H9 (cell line): ENCODE measurements around the gene BIRC3. TPM values are rescaled to one million over a fixed set of nuclear protein-coding genes. Genes with fewer than 3 reads are reported as not detected.

Experiments used
- DNase-seq: peaks from one replicate; pipeline ENCODE4 v3.0.0-alpha.2; 2017
- H2AFZ ChIP-seq: one replicate; pipeline ENCODE4 v1.6.1; 2013; ENCODE audit warnings: mild to moderate bottlenecking, low read length, control low read depth, moderate library complexity
- H2AK5ac ChIP-seq: 2 replicates; pipeline ENCODE4 v1.6.1; 2013; ENCODE audit warnings: low read length, control low read depth, mixed read lengths; ENCODE audit not compliant: insufficient read length
- H2BK120ac ChIP-seq: one replicate; pipeline ENCODE4 v1.6.1; 2013; ENCODE audit warnings: low read depth, mild to moderate bottlenecking, low read length, control low read depth, inconsistent platforms; ENCODE audit not compliant: poor library complexity, severe bottlenecking
- H2BK12ac ChIP-seq: 2 replicates; pipeline ENCODE4 v1.6.1; 2013; ENCODE audit warnings: low read length, control low read depth, mixed read lengths, low read depth; ENCODE audit not compliant: insufficient read length
- H2BK15ac ChIP-seq: 2 replicates; pipeline ENCODE4 v1.6.1; 2013; ENCODE audit warnings: low read depth, low read length, control low read depth
- H2BK20ac ChIP-seq: one replicate; pipeline ENCODE4 v1.6.1; 2013; ENCODE audit warnings: low read depth, mild to moderate bottlenecking, low read length, control low read depth, inconsistent platforms; ENCODE audit not compliant: poor library complexity, severe bottlenecking
- H2BK5ac ChIP-seq: 2 replicates; pipeline ENCODE4 v1.6.1; 2013; ENCODE audit warnings: low read length, control low read depth, mixed read lengths; ENCODE audit not compliant: insufficient read length
- H3K14ac ChIP-seq: 2 replicates; pipeline ENCODE4 v1.6.1; 2013; ENCODE audit warnings: low read length, control low read depth; ENCODE audit not compliant: insufficient read depth
- H3K18ac ChIP-seq: 2 replicates; pipeline ENCODE4 v1.6.1; 2013; ENCODE audit warnings: low read depth, mild to moderate bottlenecking, mixed read lengths, low read length, control low read depth; ENCODE audit not compliant: insufficient read length
- H3K23ac ChIP-seq: 2 replicates; pipeline ENCODE4 v1.6.1; 2013; ENCODE audit warnings: low read length, control low read depth, mixed read lengths, low read depth; ENCODE audit not compliant: insufficient read length
- H3K23me2 ChIP-seq: 2 replicates; pipeline ENCODE4 v1.6.1; 2013; ENCODE audit warnings: low read depth, mild to moderate bottlenecking, mixed read lengths, low read length, control low read depth; ENCODE audit not compliant: insufficient read length, poor library complexity, severe bottlenecking
- H3K27ac ChIP-seq: 2 replicates; pipeline ENCODE4 v1.5.1; 2013; ENCODE audit warnings: low read length, control low read depth, mixed read lengths, low read depth; ENCODE audit not compliant: insufficient read length
- H3K27me3 ChIP-seq: 2 replicates; pipeline ENCODE4 v1.6.1; 2013; ENCODE audit warnings: low read length, control low read depth, inconsistent platforms; ENCODE audit not compliant: insufficient read depth
- H3K4ac ChIP-seq: 2 replicates; pipeline ENCODE4 v1.6.1; 2013; ENCODE audit warnings: low read depth, mild to moderate bottlenecking, control low read depth, inconsistent platforms, low read length, moderate library complexity
- H3K4me1 ChIP-seq: 2 replicates; pipeline ENCODE4 v1.6.1; 2013; ENCODE audit warnings: low read length, control low read depth, inconsistent platforms; ENCODE audit not compliant: insufficient read depth
- H3K4me2 ChIP-seq: 2 replicates; pipeline ENCODE4 v1.6.1; 2013; ENCODE audit warnings: low read length, control low read depth, mixed read lengths; ENCODE audit not compliant: insufficient read length, insufficient read depth
- H3K56ac ChIP-seq: 2 replicates; pipeline ENCODE4 v1.6.1; 2013; ENCODE audit warnings: low read depth, mild to moderate bottlenecking, mixed read lengths, low read length, control low read depth; ENCODE audit not compliant: insufficient read length
- H3K79me1 ChIP-seq: 2 replicates; pipeline ENCODE4 v1.6.1; 2013; ENCODE audit warnings: low read depth, mild to moderate bottlenecking, moderate library complexity, low read length, control low read depth, inconsistent platforms; ENCODE audit not compliant: insufficient read depth, poor library complexity, severe bottlenecking
- H3K79me2 ChIP-seq: 2 replicates; pipeline ENCODE4 v1.6.1; 2013; ENCODE audit warnings: low read length, control low read depth, inconsistent platforms; ENCODE audit not compliant: insufficient read depth
- H3K9ac ChIP-seq: 2 replicates; pipeline ENCODE4 v1.6.1; 2013; ENCODE audit warnings: low read length, control low read depth, mixed read lengths; ENCODE audit not compliant: insufficient read length; ENCODE audit errors: extremely low read depth
- H3K9me3 ChIP-seq: one replicate; pipeline ENCODE4 v1.6.1; 2013; ENCODE audit warnings: low read depth, low read length, inconsistent platforms; ENCODE audit not compliant: control insufficient read depth
- H3T11ph ChIP-seq: one replicate; pipeline ENCODE4 v1.6.1; 2013; ENCODE audit warnings: mild to moderate bottlenecking, low read length, control low read depth, inconsistent platforms
- H4K20me1 ChIP-seq: one replicate; pipeline ENCODE4 v1.6.1; 2013; ENCODE audit not compliant: control insufficient read depth, insufficient read length, insufficient read depth
- H4K5ac ChIP-seq: 2 replicates; pipeline ENCODE4 v1.6.1; 2013; ENCODE audit warnings: low read depth, mild to moderate bottlenecking, mixed read lengths, low read length, control low read depth; ENCODE audit not compliant: insufficient read length
- H4K8ac ChIP-seq: replicated peaks from 2 replicates; pipeline ENCODE4 v1.6.1; 2013; ENCODE audit warnings: low read length, control low read depth, mixed read lengths, low read depth; ENCODE audit not compliant: insufficient read length
- H4K91ac ChIP-seq: 2 replicates; pipeline ENCODE4 v1.6.1; 2013; ENCODE audit warnings: low read depth, mild to moderate bottlenecking, moderate library complexity, mixed read lengths, low read length, control low read depth; ENCODE audit not compliant: insufficient read length
- H3K27ac Mint-ChIP-seq, 3 experiments: 2 replicates in 2 of 3; 3 replicates in 1 of 3; pipeline ENCODE4 v1.8.0; 2020 to 2021; ENCODE audit warnings: mixed read lengths in 3 of 3, mild to moderate bottlenecking in 1 of 3, moderate library complexity in 1 of 3
- H3K27me3 Mint-ChIP-seq: 2 replicates; pipeline ENCODE4 v1.8.0; 2021; ENCODE audit warnings: low read depth, mild to moderate bottlenecking, moderate library complexity, mixed read lengths
- H3K36me3 Mint-ChIP-seq, 3 experiments: 2 replicates in 2 of 3; 3 replicates in 1 of 3; pipeline ENCODE4 v1.8.0; 2020 to 2021; ENCODE audit warnings: low read depth in 3 of 3, mixed read lengths in 3 of 3; ENCODE audit not compliant: insufficient read depth in 1 of 3
- H3K4me1 Mint-ChIP-seq, 2 experiments: 2 replicates each; pipeline ENCODE4 v1.8.0; 2020; ENCODE audit warnings: mixed read lengths in 2 of 2
- H3K4me3 Mint-ChIP-seq, 2 experiments: 2 replicates in 1 of 2; 3 replicates in 1 of 2; pipeline ENCODE4 v1.8.0; 2020 to 2021; ENCODE audit warnings: mild to moderate bottlenecking in 2 of 2, mixed read lengths in 2 of 2, moderate library complexity in 1 of 2
- H3K9me3 Mint-ChIP-seq, 2 experiments: 2 replicates in 1 of 2; 3 replicates in 1 of 2; pipeline ENCODE4 v1.8.0; 2020; ENCODE audit warnings: mild to moderate bottlenecking in 2 of 2, mixed read lengths in 2 of 2, moderate library complexity in 1 of 2
- CTCF ChIP-seq: fragments of 200-600 bp; sonication (generic); conservative IDR thresholded peaks from 3 replicates; pipeline ENCODE4 v1.8.0; 2021; ENCODE audit warnings: antibody characterized with exemption, mild to moderate bottlenecking
- WGBS: extraction: QIAGEN DNeasy Blood & Tissue Kit; methylation state at CpG from one replicate; pipeline ENCODE4 v1.1.7; 2013; ENCODE audit warnings: missing lambda C conversion rate, low lambda C conversion rate, mixed read lengths; ENCODE audit not compliant: insufficient read length; ENCODE audit errors: extremely low coverage; 5-methylcytosine and 5-hydroxymethylcytosine counted together
- total RNA-seq: library from RNA; stranded (reverse); gene quantifications from 2 replicates; pipeline ENCODE4 v1.2.1, GENCODE V29; 2021

The BIRC3 gene
- total RNA-seq, 1 experiment from 2014 or later: 0.04 TPM

GRCh38 chr11:102283116-102283485, 34.2 kb upstream of the BIRC3 start:
- Histone ChIP-seq H4K91ac (no peak overlapping the region), H2BK120ac (no peak overlapping the region), H4K20me1 (no peaks in the 10 kb centered on the region), H3K79me1 (no peaks in the 10 kb centered on the region), H3K27me3 (no peaks in the 10 kb centered on the region), H2BK15ac (no peak overlapping the region), H3K56ac (no peak overlapping the region), H3K79me2 (no peaks in the 10 kb centered on the region), H3K14ac (no peak overlapping the region), H3K27ac (no peak overlapping the region), H3K9ac (no peak overlapping the region), H3K9me3 (no peaks in the 10 kb centered on the region), H2BK20ac (no peak overlapping the region), H3K18ac (no peak overlapping the region), H2AFZ (no peak overlapping the region), H3K4me1 (no peaks in the 10 kb centered on the region; the same call in 1 of the 2 replicates), H3K4ac (no peak overlapping the region), H4K8ac (no peak overlapping the region), H3K23ac (no peak overlapping the region), H2BK5ac (no peak overlapping the region), H2BK12ac (no peak overlapping the region), H3K4me2 (no peak overlapping the region), H3K23me2 (no peaks in the 10 kb centered on the region), H3T11ph (no peak overlapping the region), H2AK5ac (no peak overlapping the region), H4K5ac (no peak overlapping the region)
- no peak for TF ChIP-seq CTCF
- no peak for DNase-seq
- H3K27ac Mint-ChIP-seq: no peak overlapping the region
- H3K36me3 Mint-ChIP-seq: 0 out of 7 replicates have a peak, but pooled peaks cover 0 to 8% (median 0%) of the 10 kb centered on the region in 3 experiments
- no peaks in the 10 kb centered on the region for H3K27me3 Mint-ChIP-seq
- peaks cover 21 to 28% of the 10 kb centered on the region in 2 experiments for H3K4me1 Mint-ChIP-seq
- H3K9me3 Mint-ChIP-seq: no peaks in the 10 kb centered on the region
- no CpG with 5 or more reads among the region's 1 CpG for WGBS
- H3K4me3 Mint-ChIP-seq: no peak overlapping the region
